HG03066 (cell line): ENCODE measurements around the gene SLC17A5.

Experiments used
- ATAC-seq: cut with Tn5 transposase; IDR thresholded peaks from one replicate; pipeline ENCODE4 v1.9.1; 2021; ENCODE audit warnings: low read depth; ENCODE audit not compliant: unreplicated experiment

Gene SLC17A5

GRCh38 chr6:73667798-73668197 is 14.0 kb upstream of the SLC17A5 start:
- no peak for ATAC-seq

GRCh38 chr6:73666393-73666792 is 12.6 kb upstream of the SLC17A5 start:
- ATAC-seq = no peak

- peak; percentile 67 for ATAC-seq
Observed at GRCh38 chr6:73665686-73666319, 12.0 kb upstream of the SLC17A5 start.

GRCh38 chr6:73664701-73665100 is 10.9 kb upstream of the SLC17A5 start:
- ATAC-seq = no peak

GRCh38 chr6:73657201-73657600 is 3.4 kb upstream of the SLC17A5 start:
- no peak for ATAC-seq

GRCh38 chr6:73656531-73657145 is 2.8 kb upstream of the SLC17A5 start:
- ATAC-seq = no peak

- ATAC-seq = no peak
Observed at GRCh38 chr6:73655341-73655917, 1.6 kb upstream of the SLC17A5 start.

GRCh38 chr6:73652637-73653570 is 888 bp downstream of the SLC17A5 start:
- peak; percentile 44 for ATAC-seq

GRCh38 chr6:73649783-73650182 is 4.0 kb downstream of the SLC17A5 start:
- ATAC-seq = no peak

GRCh38 chr6:73648166-73648565 is 5.6 kb downstream of the SLC17A5 start:
- no peak for ATAC-seq

- ATAC-seq = no peak
Observed at GRCh38 chr6:73644941-73645591, 8.7 kb downstream of the SLC17A5 start.

- ATAC-seq = no peak
Observed at GRCh38 chr6:73644030-73644429, 9.8 kb downstream of the SLC17A5 start.

- ATAC-seq = no peak
Observed at GRCh38 chr6:73642530-73642929, 11.3 kb downstream of the SLC17A5 start.

GRCh38 chr6:73640179-73640750 is 13.5 kb downstream of the SLC17A5 start:
- ATAC-seq = no peak

GRCh38 chr6:73639040-73639439 is 14.8 kb downstream of the SLC17A5 start:
- ATAC-seq = no peak

- no peak for ATAC-seq
Observed at GRCh38 chr6:73637404-73637803, 16.4 kb downstream of the SLC17A5 start.

GRCh38 chr6:73636048-73636447 is 17.7 kb downstream of the SLC17A5 start:
- no peak for ATAC-seq

GRCh38 chr6:73632346-73632745 is 21.4 kb downstream of the SLC17A5 start:
- ATAC-seq = no peak

- ATAC-seq = no peak
Observed at GRCh38 chr6:73631849-73632248, 21.9 kb downstream of the SLC17A5 start.

GRCh38 chr6:73630401-73630800 is 23.4 kb downstream of the SLC17A5 start:
- no peak for ATAC-seq
